ENCODE measurements around the gene MUSK.

GRCh38 chr9:110755179-110755578, 86.6 kb downstream of the MUSK start:
- TF ChIP-seq CTCF (IDR thresholded peaks at IDR 0.05) (no peak), POLR2A (IDR thresholded peaks at IDR 0.05) (no peak)
